A549 (cell line): ENCODE results near the gene RARG. TPM values are rescaled to one million over a fixed set of nuclear protein-coding genes. Genes with fewer than 3 reads are reported as not detected.

ENCODE experiments used
- ATAC-seq, 2 experiments: fragments of 200-7000 bp in 1 of 2; fragments of >200 bp in 1 of 2; cut with Nextera tagmentation in 1 of 2; cut with Tn5 transposase in 1 of 2; 3 replicates each; pipeline versions ENCODE4 v1.8.0 to v1.9.1; 2018 to 2020; ENCODE audit warnings: mild to moderate bottlenecking in 1 of 2, moderate library complexity in 1 of 2
- CTCF ChIA-PET: fragments of 300-600 bp; sonication (Branson Sonifier 250); formaldehyde crosslinking; extraction: SDS; loops from one replicate; lab custom pipeline; 2021; ENCODE audit warnings: antibody characterized with exemption, inconsistent platforms; lab: Yijun Ruan, JAX
- POLR2A ChIA-PET: fragments of 350-600 bp; formaldehyde crosslinking; extraction: SDS; loops from one replicate; lab custom pipeline; 2021; ENCODE audit warnings: antibody characterized with exemption, inconsistent platforms; lab: Yijun Ruan, JAX
- DNase-seq, 2 experiments: peaks; one replicate each; pipeline versions ENCODE4 v3.0.0 to v3.0.0-alpha.2; 2011 to 2016; ENCODE audit warnings: low read depth in 1 of 2, low spot score in 1 of 2
- FAIRE-seq: peaks from 2 replicates; lab custom pipeline; 2011; peaks lifted over from hg19 to GRCh38; lab: Jason Lieb, UNC
- H3K27ac ChIP-seq, 2 experiments: fragments of >200 bp; sonication (Bioruptor Twin); formaldehyde crosslinking; 3 replicates each; pipeline ENCODE4 v1.5.1; 2016 to 2017
- H3K4me1 ChIP-seq: fragments of >200 bp; sonication (Bioruptor Twin); formaldehyde crosslinking; 3 replicates; pipeline ENCODE4 v1.6.1; 2016
- H3K4me2 ChIP-seq: fragments of >200 bp; sonication (Bioruptor Twin); formaldehyde crosslinking; 3 replicates; pipeline ENCODE4 v1.6.1; 2016
- H3K4me3 ChIP-seq: fragments of >200 bp; sonication (Bioruptor Twin); formaldehyde crosslinking; 3 replicates; pipeline ENCODE4 v1.5.1; 2016
- H3K9me3 ChIP-seq: fragments of >200 bp; sonication (Bioruptor Twin); formaldehyde crosslinking; 3 replicates; pipeline ENCODE4 v1.6.1; 2016
- CBX8 ChIP-seq: fragments of 200-600 bp; sonication (generic); IDR thresholded peaks from 2 replicates; pipeline ENCODE4 v1.6.1; 2016
- CHD2 ChIP-seq: fragments of 150-350 bp; IDR thresholded peaks from 2 replicates; pipeline ENCODE4 v1.6.1; 2014; ENCODE audit warnings: low read length; ENCODE audit not compliant: partially characterized antibody
- EHF ChIP-seq: fragments of 250-450 bp; sonication (Bioruptor Pico); IDR thresholded peaks from 2 replicates; pipeline ENCODE4 v1.5.0; 2020; ENCODE audit warnings: mild to moderate bottlenecking
- EP300 ChIP-seq, 2 experiments: fragments of >200 bp; sonication (Bioruptor Twin); formaldehyde crosslinking; IDR thresholded peaks; 2 replicates in 1 of 2; 3 replicates in 1 of 2; pipeline ENCODE4 v1.6.1; 2016 to 2017
- FOSB ChIP-seq: fragments of 250-450 bp; sonication (Bioruptor Pico); IDR thresholded peaks from 2 replicates; pipeline ENCODE4 v1.5.0; 2020; ENCODE audit warnings: mild to moderate bottlenecking, moderate library complexity
- GATA3 ChIP-seq: IDR thresholded peaks from 2 replicates; pipeline ENCODE4 v1.6.1; 2012; ENCODE audit warnings: borderline replicate concordance
- HOXB13 ChIP-seq: fragments of 250-450 bp; sonication (Bioruptor Pico); IDR thresholded peaks from 2 replicates; pipeline ENCODE4 v1.5.0; 2020; ENCODE audit warnings: low read depth, mild to moderate bottlenecking, moderate library complexity
- KDM1A ChIP-seq: fragments of 200-600 bp; sonication (generic); IDR thresholded peaks from 2 replicates; pipeline ENCODE4 v1.6.1; 2016; ENCODE audit warnings: low read depth, mild to moderate bottlenecking
- KDM5A ChIP-seq: fragments of 200-600 bp; sonication (generic); IDR thresholded peaks from 2 replicates; pipeline ENCODE4 v1.6.1; 2016; ENCODE audit warnings: antibody characterized with exemption, mild to moderate bottlenecking
- MYC ChIP-seq: IDR thresholded peaks from 2 replicates; pipeline ENCODE4 v1.6.1; 2012; ENCODE audit warnings: mild to moderate bottlenecking, inconsistent platforms, low read length, improper control_type of control experiment, borderline replicate concordance
- NPAS2 ChIP-seq: fragments of 250-450 bp; sonication (Bioruptor Pico); IDR thresholded peaks from 2 replicates; pipeline ENCODE4 v1.8.0; 2022; ENCODE audit warnings: mild to moderate bottlenecking, moderate library complexity, borderline replicate concordance
- NR3C1 ChIP-seq: fragments of >200 bp; sonication (Bioruptor Twin); formaldehyde crosslinking; IDR thresholded peaks from 3 replicates; pipeline ENCODE4 v1.6.1; 2017
- PHF8 ChIP-seq: fragments of 200-600 bp; sonication (generic); IDR thresholded peaks from 2 replicates; pipeline ENCODE4 v1.6.1; 2016; ENCODE audit warnings: low read depth, mild to moderate bottlenecking, antibody characterized with exemption, moderate library complexity, borderline replicate concordance
- POLR2AphosphoS2 ChIP-seq: conservative IDR thresholded peaks from 2 replicates; pipeline ENCODE4 v1.6.1; 2012; ENCODE audit warnings: low read length, improper control_type of control experiment, inconsistent platforms
- RCOR1 ChIP-seq: fragments of 150-350 bp; IDR thresholded peaks from 2 replicates; pipeline ENCODE4 v1.6.1; 2014; ENCODE audit warnings: antibody characterized with exemption, low read length, low read depth
- RNF2 ChIP-seq: fragments of 200-600 bp; sonication (generic); IDR thresholded peaks from 2 replicates; pipeline ENCODE4 v1.6.1; 2016; ENCODE audit warnings: low read depth, mild to moderate bottlenecking, antibody characterized with exemption, moderate library complexity, borderline replicate concordance
- SREBF2 ChIP-seq: fragments of 450-650 bp; IDR thresholded peaks from 2 replicates; pipeline ENCODE4 v1.6.1; 2014; ENCODE audit warnings: mild to moderate bottlenecking, moderate library complexity
- USF2 ChIP-seq: fragments of 450-650 bp; IDR thresholded peaks from 2 replicates; pipeline ENCODE4 v1.6.1; 2014; ENCODE audit warnings: antibody characterized with exemption
- ZC3H11A ChIP-seq: fragments of 450-650 bp; IDR thresholded peaks from 2 replicates; pipeline ENCODE4 v1.6.1; 2014; ENCODE audit warnings: antibody characterized with exemption, mild to moderate bottlenecking
- WGBS: methylation state at CpG from one replicate; pipeline ENCODE4 v1.1.6; 2017; ENCODE audit errors: missing lambda C conversion rate; 5-methylcytosine and 5-hydroxymethylcytosine counted together
- polyA plus RNA-seq, 4 experiments: library from polyadenylated mRNA; depleted of rRNA in 3 of 4; stranded (reverse); fragments of >200 nt; fragmentation: RNase III in 1 of 4; extraction: RNeasy Plus Mini Kit Qiagen cat#74134 plus additional on column Dnase treatment in 1 of 4; gene quantifications; 2 replicates in 3 of 4; 3 replicates in 1 of 4; pipeline ENCODE4 v1.2.3, GENCODE V29; 2011 to 2017
- TF ChIP-seq, protein P1 (sequence below): fragments of >200 bp; sonication (Bioruptor Twin); formaldehyde crosslinking; IDR thresholded peaks from 3 replicates; pipeline ENCODE4 v1.5.1; 2016
- TF ChIP-seq, protein P2 (sequence below): fragments of 150-350 bp; IDR thresholded peaks from 2 replicates; pipeline ENCODE4 v1.6.1; 2014; ENCODE audit warnings: low read depth, mild to moderate bottlenecking, low read length
- TF ChIP-seq, protein P3 (sequence below): fragments of 200-600 bp; sonication (generic); IDR thresholded peaks from 2 replicates; pipeline ENCODE4 v1.6.1; 2016; ENCODE audit warnings: antibody characterized with exemption, mild to moderate bottlenecking, moderate library complexity

Gene RARG
- polyA plus RNA-seq, 2 of the 4 experiments (the other 2 are of a cell fraction): 15.6 to 17.2 TPM

- H3K9me3 ChIP-seq: no peaks in the 10 kb centered on the region
- 41% methylated on average over 11 of the region's 11 CpGs for WGBS
- CTCF ChIA-PET: interaction anchor here (0.9 to 2.9 kb wide), 7 partner anchors 9 to 55 kb away, joined by 3 to 15 read pairs (median 4); a partner anchor contains a TSS
Measured at GRCh38 chr12:53232646-53233461, 845 bp upstream of the RARG start.

GRCh38 chr12:53231671-53231920, 413 bp downstream of the RARG start:
- no peaks in the 10 kb centered on the region for H3K9me3 ChIP-seq
- H3K4me3 ChIP-seq: peak overlapping the region; percentile 69
- FAIRE-seq: no peak
- ChIA-PET CTCF (interaction anchor here (1.4 kb wide), 1 partner anchor 50 kb away, joined by 3 read pairs; no protein-coding TSS in a partner anchor), POLR2A (no interaction called here)
- H3K27ac ChIP-seq: peak overlapping the region; percentile 84 to 92
- H3K4me2 ChIP-seq: peak overlapping the region; percentile 97
- DNase-seq: no peak
- WGBS: 10% methylated on average over 4 of the region's 9 CpGs
- peaks cover 36% of the 10 kb centered on the region for H3K4me1 ChIP-seq
- ATAC-seq: peak in 1 of 2 experiments; percentile 33; a peak in 3 of 6 replicates
- no peak for TF ChIP-seq POLR2AphosphoS2
- TF ChIP-seq RCOR1: no peak
- TF ChIP-seq KDM5A: no peak

More at GRCh38 chr12:53232646-53233461, 845 bp upstream of the RARG start:
- DNase-seq (peak; percentile 47 to 64), ATAC-seq (peak; percentile 65 to 72), FAIRE-seq (no peak)
- H3K4me1 ChIP-seq: peaks cover 36% of the 10 kb centered on the region
- TF ChIP-seq GATA3 (no peak), EHF (no peak), POLR2AphosphoS2 (no peak), CBX8 (no peak), USF2 (no peak), HOXB13 (no peak), EP300 (IDR thresholded peaks at IDR 0.05) (no peak), KDM5A (no peak), CHD2 (no peak)
- TF ChIP-seq, protein P1, sequence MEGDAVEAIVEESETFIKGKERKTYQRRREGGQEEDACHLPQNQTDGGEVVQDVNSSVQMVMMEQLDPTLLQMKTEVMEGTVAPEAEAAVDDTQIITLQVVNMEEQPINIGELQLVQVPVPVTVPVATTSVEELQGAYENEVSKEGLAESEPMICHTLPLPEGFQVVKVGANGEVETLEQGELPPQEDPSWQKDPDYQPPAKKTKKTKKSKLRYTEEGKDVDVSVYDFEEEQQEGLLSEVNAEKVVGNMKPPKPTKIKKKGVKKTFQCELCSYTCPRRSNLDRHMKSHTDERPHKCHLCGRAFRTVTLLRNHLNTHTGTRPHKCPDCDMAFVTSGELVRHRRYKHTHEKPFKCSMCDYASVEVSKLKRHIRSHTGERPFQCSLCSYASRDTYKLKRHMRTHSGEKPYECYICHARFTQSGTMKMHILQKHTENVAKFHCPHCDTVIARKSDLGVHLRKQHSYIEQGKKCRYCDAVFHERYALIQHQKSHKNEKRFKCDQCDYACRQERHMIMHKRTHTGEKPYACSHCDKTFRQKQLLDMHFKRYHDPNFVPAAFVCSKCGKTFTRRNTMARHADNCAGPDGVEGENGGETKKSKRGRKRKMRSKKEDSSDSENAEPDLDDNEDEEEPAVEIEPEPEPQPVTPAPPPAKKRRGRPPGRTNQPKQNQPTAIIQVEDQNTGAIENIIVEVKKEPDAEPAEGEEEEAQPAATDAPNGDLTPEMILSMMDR: no peak
- peak overlapping the region; percentile 69 for H3K4me3 ChIP-seq
- peak overlapping the region; percentile 97 for H3K4me2 ChIP-seq
- POLR2A ChIA-PET: no interaction called here
- peak overlapping the region; percentile 84 to 92 for H3K27ac ChIP-seq

- 85% methylated on average over 7 of the region's 10 CpGs for WGBS
- FAIRE-seq: no peak
- ChIA-PET POLR2A (interaction anchor here (1.2 kb wide), 1 partner anchor 9 kb away, joined by 3 read pairs; no protein-coding TSS in a partner anchor), CTCF (interaction anchor here (1.0 to 3.9 kb wide), 6 partner anchors 17 to 91 kb away, joined by 3 to 39 read pairs (median 5); partner anchors contain the start of gene AAAS)
- Histone ChIP-seq H3K27ac (peak overlapping the region in 1 of 2 experiments; percentile 92; a peak in 2 of 6 replicates), H3K4me3 (no peak overlapping the region), H3K4me2 (peak overlapping the region; percentile 97; the same call in 2 of the 3 replicates), H3K4me1 (peaks cover 36% of the 10 kb centered on the region), H3K9me3 (no peaks in the 10 kb centered on the region)
- no peak for DNase-seq
- no peak for ATAC-seq
- TF ChIP-seq NR3C1 (no peak), FOSB (CRISPR knock-in tag) (no peak), CBX8 (no peak), RNF2 (no peak), PHF8 (no peak), SREBF2 (no peak), ZC3H11A (no peak), USF2 (no peak), KDM1A (no peak), NPAS2 (CRISPR knock-in tag) (no peak), MYC (no peak)
- TF ChIP-seq, protein P2, sequence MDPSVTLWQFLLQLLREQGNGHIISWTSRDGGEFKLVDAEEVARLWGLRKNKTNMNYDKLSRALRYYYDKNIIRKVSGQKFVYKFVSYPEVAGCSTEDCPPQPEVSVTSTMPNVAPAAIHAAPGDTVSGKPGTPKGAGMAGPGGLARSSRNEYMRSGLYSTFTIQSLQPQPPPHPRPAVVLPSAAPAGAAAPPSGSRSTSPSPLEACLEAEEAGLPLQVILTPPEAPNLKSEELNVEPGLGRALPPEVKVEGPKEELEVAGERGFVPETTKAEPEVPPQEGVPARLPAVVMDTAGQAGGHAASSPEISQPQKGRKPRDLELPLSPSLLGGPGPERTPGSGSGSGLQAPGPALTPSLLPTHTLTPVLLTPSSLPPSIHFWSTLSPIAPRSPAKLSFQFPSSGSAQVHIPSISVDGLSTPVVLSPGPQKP: no peak
- TF ChIP-seq, protein P3, sequence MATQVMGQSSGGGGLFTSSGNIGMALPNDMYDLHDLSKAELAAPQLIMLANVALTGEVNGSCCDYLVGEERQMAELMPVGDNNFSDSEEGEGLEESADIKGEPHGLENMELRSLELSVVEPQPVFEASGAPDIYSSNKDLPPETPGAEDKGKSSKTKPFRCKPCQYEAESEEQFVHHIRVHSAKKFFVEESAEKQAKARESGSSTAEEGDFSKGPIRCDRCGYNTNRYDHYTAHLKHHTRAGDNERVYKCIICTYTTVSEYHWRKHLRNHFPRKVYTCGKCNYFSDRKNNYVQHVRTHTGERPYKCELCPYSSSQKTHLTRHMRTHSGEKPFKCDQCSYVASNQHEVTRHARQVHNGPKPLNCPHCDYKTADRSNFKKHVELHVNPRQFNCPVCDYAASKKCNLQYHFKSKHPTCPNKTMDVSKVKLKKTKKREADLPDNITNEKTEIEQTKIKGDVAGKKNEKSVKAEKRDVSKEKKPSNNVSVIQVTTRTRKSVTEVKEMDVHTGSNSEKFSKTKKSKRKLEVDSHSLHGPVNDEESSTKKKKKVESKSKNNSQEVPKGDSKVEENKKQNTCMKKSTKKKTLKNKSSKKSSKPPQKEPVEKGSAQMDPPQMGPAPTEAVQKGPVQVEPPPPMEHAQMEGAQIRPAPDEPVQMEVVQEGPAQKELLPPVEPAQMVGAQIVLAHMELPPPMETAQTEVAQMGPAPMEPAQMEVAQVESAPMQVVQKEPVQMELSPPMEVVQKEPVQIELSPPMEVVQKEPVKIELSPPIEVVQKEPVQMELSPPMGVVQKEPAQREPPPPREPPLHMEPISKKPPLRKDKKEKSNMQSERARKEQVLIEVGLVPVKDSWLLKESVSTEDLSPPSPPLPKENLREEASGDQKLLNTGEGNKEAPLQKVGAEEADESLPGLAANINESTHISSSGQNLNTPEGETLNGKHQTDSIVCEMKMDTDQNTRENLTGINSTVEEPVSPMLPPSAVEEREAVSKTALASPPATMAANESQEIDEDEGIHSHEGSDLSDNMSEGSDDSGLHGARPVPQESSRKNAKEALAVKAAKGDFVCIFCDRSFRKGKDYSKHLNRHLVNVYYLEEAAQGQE: no peak
Measured at GRCh38 chr12:53230108-53230845, 1.7 kb downstream of the RARG start.
